ENCODE data around the gene HSPH1.

GRCh38 chr13:31167490-31167889, 5.8 kb upstream of the HSPH1 start:
- TF ChIP-seq CTCF (IDR thresholded peaks at IDR 0.05) (no peak), EP300 (IDR thresholded peaks at IDR 0.05) (no peak)

Data from gastroesophageal sphincter (tissue), 3 donors.